Measurements from ENCODE around the gene OBP2A. TPM values are rescaled to one million over a fixed set of nuclear protein-coding genes. Genes with fewer than 3 reads are reported as not detected.

The OBP2A gene
- total RNA-seq, 1 experiment from 2014 or later: not detected

DNA sequence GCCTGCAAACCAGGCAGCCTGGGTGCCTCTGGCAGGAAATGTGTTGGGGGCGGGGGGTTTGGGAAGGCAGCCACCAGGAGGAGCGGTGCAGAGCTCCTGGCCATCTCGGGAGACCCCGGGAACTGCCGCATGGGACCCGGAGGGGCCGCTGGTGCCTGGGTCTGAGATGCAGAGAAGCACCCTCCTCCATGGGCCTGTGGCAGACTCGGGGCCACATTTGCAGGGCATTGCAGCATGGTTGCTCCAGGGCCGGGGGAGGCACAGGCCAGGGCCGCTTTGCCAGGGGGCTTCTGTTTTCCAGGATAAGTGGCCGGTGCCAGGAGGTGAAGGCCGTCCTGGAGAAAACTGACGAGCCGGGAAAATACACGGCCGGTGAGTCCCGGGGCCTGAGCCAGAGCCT lies 23.0 kb upstream of the OBP2A start:
- ChIA-PET POLR2A (no interaction called here), RAD21 (ENCODE audit: low non-redundant PET in 1 of 2, low total read pairs in 2 of 2, uncharacterized antibody in 2 of 2, unreplicated experiment in 2 of 2) (no interaction called here), CTCF (no interaction called here)
- DNase-seq (ENCODE audit: low read depth, low spot score) (no peak), ATAC-seq (no peak)
- Histone ChIP-seq H3K4me2 (ENCODE audit: low read length) (no peak overlapping the region), H3K4me3 (replicated peaks in 1 of 2; ENCODE audit: low read depth in 1 of 2, low read length in 2 of 2) (no peak overlapping the region), H3K36me3 (ENCODE audit: control insufficient read depth in 1 of 2, insufficient read depth in 2 of 2, low read length in 2 of 2) (no peaks in the 10 kb centered on the region), H3K9me2 (ENCODE audit: insufficient read depth) (no peaks in the 10 kb centered on the region), H3K4me1 (ENCODE audit: control insufficient read depth in 1 of 2, insufficient read depth in 2 of 2, low read length in 2 of 2) (peaks cover 0 to 9% of the 10 kb centered on the region in 2 experiments; a peak in 3 of 4 replicates), H3K9me3 (ENCODE audit: control insufficient read depth in 1 of 2, insufficient read depth in 1 of 2, low read depth in 1 of 2, low read length in 2 of 2) (no peaks in the 10 kb centered on the region), H2AFZ (ENCODE audit: low read depth, low read length, poor library complexity, severe bottlenecking) (no peak overlapping the region), H4K20me1 (ENCODE audit: insufficient read depth) (no peaks in the 10 kb centered on the region), H3K27me3 (ENCODE audit: insufficient read depth, low read length) (no peaks in the 10 kb centered on the region), H3K79me2 (ENCODE audit: insufficient read depth, low read length) (no peaks in the 10 kb centered on the region), H3K27ac (ENCODE audit: low read depth, low read length) (no peak overlapping the region), H3K9ac (ENCODE audit: low read length) (no peak overlapping the region)
- intact Hi-C loops (cut with micrococcal nuclease): no loop called here
- no peak for TF ChIP-seq ELF1 (IDR thresholded peaks at IDR 0.05; ENCODE audit: borderline replicate concordance, low read depth)
- TF ChIP-seq, protein P1, sequence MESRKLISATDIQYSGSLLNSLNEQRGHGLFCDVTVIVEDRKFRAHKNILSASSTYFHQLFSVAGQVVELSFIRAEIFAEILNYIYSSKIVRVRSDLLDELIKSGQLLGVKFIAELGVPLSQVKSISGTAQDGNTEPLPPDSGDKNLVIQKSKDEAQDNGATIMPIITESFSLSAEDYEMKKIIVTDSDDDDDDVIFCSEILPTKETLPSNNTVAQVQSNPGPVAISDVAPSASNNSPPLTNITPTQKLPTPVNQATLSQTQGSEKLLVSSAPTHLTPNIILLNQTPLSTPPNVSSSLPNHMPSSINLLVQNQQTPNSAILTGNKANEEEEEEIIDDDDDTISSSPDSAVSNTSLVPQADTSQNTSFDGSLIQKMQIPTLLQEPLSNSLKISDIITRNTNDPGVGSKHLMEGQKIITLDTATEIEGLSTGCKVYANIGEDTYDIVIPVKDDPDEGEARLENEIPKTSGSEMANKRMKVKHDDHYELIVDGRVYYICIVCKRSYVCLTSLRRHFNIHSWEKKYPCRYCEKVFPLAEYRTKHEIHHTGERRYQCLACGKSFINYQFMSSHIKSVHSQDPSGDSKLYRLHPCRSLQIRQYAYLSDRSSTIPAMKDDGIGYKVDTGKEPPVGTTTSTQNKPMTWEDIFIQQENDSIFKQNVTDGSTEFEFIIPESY (IDR thresholded peaks at IDR 0.05; ENCODE audit: extremely low read depth, insufficient replicate concordance, low read length): no peak
- TF ChIP-seq, protein P2, sequence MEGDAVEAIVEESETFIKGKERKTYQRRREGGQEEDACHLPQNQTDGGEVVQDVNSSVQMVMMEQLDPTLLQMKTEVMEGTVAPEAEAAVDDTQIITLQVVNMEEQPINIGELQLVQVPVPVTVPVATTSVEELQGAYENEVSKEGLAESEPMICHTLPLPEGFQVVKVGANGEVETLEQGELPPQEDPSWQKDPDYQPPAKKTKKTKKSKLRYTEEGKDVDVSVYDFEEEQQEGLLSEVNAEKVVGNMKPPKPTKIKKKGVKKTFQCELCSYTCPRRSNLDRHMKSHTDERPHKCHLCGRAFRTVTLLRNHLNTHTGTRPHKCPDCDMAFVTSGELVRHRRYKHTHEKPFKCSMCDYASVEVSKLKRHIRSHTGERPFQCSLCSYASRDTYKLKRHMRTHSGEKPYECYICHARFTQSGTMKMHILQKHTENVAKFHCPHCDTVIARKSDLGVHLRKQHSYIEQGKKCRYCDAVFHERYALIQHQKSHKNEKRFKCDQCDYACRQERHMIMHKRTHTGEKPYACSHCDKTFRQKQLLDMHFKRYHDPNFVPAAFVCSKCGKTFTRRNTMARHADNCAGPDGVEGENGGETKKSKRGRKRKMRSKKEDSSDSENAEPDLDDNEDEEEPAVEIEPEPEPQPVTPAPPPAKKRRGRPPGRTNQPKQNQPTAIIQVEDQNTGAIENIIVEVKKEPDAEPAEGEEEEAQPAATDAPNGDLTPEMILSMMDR (IDR thresholded peaks at IDR 0.05 in 2 of 3, conservative IDR thresholded peaks at IDR 0.05 in 1 of 3; ENCODE audit: borderline replicate concordance in 1 of 3, insufficient read depth in 1 of 3, low read depth in 2 of 3, low read length in 2 of 3): no peak
- TF ChIP-seq SP1 (IDR thresholded peaks at IDR 0.05; ENCODE audit: low read depth): no peak
- no peak for TF ChIP-seq CEBPB (IDR thresholded peaks at IDR 0.05; ENCODE audit: low read depth)
- no peak for TF ChIP-seq POLR2AphosphoS5 (IDR thresholded peaks at IDR 0.05; ENCODE audit: low read depth, low read length)
- TF ChIP-seq JUND (IDR thresholded peaks at IDR 0.05): no peak
- no peak for TF ChIP-seq RAD21 (IDR thresholded peaks at IDR 0.05; ENCODE audit: low read depth)
- no peak for TF ChIP-seq EZH2phosphoT487 (IDR thresholded peaks at IDR 0.05; ENCODE audit: borderline replicate concordance)
- TF ChIP-seq CBX3 (IDR thresholded peaks at IDR 0.05; ENCODE audit: low read depth): no peak
- TF ChIP-seq SRF (IDR thresholded peaks at IDR 0.05; ENCODE audit: low read depth): no peak
- BruUV-seq (replicated peaks): no TSS peak
